ENCODE results near the gene CMPK1.

Gene CMPK1

DNA sequence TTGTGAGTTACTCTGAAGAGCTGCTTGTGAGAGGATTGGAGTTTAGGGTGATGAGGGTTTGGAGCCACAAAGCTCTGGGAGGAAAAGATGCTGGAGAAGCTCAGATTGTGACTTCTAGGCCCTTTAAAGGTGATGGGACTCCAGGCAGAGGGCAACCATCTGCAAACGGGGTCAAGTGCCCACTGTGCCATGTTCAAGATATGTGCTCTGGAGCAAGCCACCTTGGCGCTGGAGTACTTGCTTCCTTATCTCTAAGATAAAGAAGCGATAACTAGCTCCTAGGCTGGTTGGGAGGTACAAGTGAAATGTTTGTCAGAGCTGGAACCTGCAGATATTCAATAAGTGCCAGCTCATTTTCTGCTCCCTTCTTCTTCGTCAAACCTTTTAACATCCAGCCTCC is 68.2 kb downstream of the CMPK1 start:
- no peak for DNase-seq (ENCODE audit: low read depth)
- TF ChIP-seq, protein P1, sequence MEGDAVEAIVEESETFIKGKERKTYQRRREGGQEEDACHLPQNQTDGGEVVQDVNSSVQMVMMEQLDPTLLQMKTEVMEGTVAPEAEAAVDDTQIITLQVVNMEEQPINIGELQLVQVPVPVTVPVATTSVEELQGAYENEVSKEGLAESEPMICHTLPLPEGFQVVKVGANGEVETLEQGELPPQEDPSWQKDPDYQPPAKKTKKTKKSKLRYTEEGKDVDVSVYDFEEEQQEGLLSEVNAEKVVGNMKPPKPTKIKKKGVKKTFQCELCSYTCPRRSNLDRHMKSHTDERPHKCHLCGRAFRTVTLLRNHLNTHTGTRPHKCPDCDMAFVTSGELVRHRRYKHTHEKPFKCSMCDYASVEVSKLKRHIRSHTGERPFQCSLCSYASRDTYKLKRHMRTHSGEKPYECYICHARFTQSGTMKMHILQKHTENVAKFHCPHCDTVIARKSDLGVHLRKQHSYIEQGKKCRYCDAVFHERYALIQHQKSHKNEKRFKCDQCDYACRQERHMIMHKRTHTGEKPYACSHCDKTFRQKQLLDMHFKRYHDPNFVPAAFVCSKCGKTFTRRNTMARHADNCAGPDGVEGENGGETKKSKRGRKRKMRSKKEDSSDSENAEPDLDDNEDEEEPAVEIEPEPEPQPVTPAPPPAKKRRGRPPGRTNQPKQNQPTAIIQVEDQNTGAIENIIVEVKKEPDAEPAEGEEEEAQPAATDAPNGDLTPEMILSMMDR (IDR thresholded peaks at IDR 0.05; ENCODE audit: insufficient read depth, low read depth, low read length, missing control alignments) = no peak
- H3K4me3 ChIP-seq (ENCODE audit: low read length) = no peak overlapping the region

DNA sequence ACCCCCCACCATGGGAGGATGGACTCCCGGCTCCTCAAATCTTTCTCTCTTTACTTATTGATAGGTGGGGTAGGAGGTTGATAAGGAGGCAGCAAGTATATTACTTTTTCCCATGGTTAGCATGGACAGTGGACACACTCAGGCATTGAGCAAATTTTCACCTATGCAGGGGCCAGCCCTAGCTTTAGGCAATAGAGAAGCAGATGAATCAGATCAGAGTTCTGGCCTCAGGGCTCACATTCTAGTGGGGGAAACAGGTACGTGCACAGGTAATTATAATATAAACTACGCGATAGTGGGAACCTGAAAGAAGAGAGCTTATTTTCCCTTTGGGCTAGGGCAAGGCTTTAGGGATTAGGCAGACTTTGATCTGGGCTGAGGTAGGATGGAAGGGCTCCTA is 69.0 kb downstream of the CMPK1 start:
- DNase-seq (ENCODE audit: low read depth) = no peak
- H3K4me3 ChIP-seq (ENCODE audit: low read length) = no peak overlapping the region
- TF ChIP-seq, protein P1 (IDR thresholded peaks at IDR 0.05; ENCODE audit: insufficient read depth, low read depth, low read length, missing control alignments) = no peak

DNA sequence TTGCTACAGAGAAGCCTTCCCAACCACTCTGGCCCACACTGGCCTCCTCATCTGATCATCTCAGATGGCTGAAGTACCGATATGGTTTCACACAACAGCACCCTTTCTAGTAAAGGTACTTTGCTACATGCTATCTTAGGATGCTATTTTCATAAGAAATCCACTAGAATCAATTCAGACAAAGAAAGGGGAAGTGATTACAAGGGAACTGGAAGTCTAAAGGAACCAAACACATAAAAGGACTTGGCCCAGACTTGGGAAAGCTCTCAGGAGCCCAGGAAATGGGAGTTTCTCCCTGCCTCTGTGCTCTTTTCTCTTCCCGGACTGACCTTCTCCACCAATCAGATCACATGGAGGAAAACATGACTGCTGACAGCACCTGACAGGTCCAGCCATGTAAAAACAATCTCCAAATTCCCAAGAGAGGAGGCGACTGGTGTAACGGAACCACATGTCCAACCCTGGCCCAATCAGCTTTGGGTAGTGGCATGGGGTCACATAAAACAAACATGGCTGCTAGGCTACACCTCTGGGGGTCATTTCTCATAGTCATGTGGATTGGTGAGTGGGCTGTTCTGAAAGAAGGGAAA is 69.8 kb downstream of the CMPK1 start:
- TF ChIP-seq, protein P1 (IDR thresholded peaks at IDR 0.05; ENCODE audit: insufficient read depth, low read depth, low read length, missing control alignments) = no peak
- H3K4me3 ChIP-seq (ENCODE audit: low read length) = no peak overlapping the region
- no peak for DNase-seq (ENCODE audit: low read depth)

DNA sequence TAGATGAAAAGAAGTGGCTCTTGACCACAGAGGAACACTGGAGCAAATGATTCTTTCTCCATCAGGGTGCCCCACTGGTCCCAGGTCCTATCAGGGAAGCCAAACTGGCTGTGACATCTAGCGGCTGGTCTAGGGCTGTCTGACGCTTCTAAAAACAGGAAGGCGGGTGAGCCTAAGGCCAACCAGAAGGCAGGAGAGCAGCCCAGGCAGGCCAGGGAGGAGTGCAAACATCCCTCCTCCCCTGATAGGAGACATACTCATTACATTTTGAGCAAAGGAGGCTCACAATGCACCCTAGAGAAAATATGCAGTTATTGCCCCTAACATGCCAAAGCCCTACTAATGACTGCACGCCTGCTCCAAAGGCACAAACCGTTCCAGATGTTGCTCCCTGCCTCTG is 72.1 kb downstream of the CMPK1 start:
- DNase-seq (ENCODE audit: low read depth) = no peak
- H3K4me3 ChIP-seq (ENCODE audit: low read length) = no peak overlapping the region
- TF ChIP-seq, protein P1 (IDR thresholded peaks at IDR 0.05; ENCODE audit: insufficient read depth, low read depth, low read length, missing control alignments) = no peak

DNA sequence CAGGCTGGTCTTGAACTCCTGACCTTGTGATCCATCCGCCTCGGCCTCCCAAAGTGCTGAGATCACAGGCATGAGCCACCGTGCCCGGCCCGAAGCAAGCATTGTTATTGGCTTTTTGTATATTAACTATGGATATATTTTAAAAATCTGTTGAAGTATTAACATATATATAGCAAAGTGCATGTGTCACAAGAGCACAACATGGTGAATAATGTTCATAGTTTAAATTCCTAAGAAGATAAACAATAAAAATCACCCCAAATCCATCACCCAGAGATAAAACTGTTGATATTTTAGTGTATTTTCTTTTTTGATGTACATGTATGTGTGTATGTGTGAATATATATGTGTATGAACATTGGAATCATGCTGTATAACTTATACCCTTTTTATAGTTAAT is 73.4 kb downstream of the CMPK1 start:
- no peak overlapping the region for H3K4me3 ChIP-seq (ENCODE audit: low read length)
- no peak for DNase-seq (ENCODE audit: low read depth)
- TF ChIP-seq, protein P1 (IDR thresholded peaks at IDR 0.05; ENCODE audit: insufficient read depth, low read depth, low read length, missing control alignments) = no peak

DNA sequence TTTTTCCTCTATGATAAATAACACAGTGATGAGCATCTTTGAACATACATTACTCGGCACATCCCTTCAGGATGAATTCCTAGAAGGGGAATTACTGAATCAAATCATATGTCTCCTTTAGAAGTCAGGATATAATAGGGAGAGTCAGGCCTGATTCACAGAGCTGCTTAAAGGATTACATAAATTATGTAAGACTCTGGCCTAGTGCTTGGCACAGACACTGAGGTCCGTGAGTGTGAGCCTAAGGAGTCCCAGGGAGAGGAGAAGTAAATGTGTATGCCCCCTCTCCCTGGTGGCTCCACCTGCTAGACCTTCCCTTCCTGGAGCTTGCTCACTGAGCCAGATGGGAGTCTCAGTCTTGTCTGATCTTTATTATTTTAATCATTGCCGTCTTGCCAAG is 73.9 kb downstream of the CMPK1 start:
- TF ChIP-seq, protein P1 (IDR thresholded peaks at IDR 0.05; ENCODE audit: insufficient read depth, low read depth, low read length, missing control alignments) = no peak
- DNase-seq (ENCODE audit: low read depth) = peak; percentile 77
- H3K4me3 ChIP-seq (ENCODE audit: low read length) = no peak overlapping the region
